Ramos (cell line): ENCODE results near the gene ELK3.

Source experiments
- in situ Hi-C: fragments of 300-500 bp; cut with MboI; formaldehyde crosslinking; loops from one replicate; pipeline ENCODE4 v1.14.3; 2022; ENCODE audit warnings: low sequenced_read_pairs; ENCODE audit not compliant: unreplicated experiment

ELK3 gene

DNA sequence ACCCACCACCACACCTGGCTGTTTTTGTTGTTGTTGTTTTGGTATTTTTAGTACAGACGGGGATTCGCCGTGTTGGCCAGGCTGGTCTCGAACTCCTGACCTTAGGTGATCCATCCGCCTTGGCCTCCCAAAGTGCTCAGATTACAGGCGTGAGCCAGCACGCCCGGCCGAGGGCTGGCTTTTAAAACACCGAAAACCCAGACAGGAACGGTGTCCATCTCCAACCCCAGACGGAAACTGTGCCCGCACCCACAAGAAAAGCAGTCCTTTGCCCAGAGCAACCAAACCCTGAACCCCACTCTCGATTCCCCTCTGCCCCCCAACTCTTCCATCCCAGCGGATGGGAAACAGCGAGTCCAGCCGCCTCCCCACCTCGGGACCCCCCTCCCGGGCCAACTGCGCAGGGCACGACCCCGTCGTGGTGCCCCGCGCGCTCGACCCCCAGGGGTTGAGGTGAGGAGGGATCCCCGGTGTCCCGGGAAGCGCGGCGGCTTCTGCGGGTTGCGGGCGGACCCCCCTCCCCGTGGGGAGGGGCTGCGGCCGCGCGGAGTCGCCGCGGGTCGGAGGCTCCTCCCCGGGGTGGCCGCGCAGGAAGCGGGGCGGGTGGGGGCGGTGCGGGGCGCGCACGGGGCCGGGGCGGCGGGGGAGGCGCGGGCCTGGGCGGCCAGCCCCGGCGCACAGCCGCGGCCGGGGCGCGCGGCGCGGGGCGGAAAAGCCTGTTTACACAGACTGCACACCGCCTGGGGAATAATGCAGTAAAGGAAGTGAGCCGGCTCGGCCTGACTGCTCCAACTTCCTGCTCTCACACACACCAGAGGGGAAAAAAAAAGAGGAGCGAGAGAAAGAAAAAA lies at the start of gene ELK3:
ELK3 (plus strand) TSS at position 651 of the 851 bp plus-strand sequence.
- in situ Hi-C loops: no loop called here

DNA sequence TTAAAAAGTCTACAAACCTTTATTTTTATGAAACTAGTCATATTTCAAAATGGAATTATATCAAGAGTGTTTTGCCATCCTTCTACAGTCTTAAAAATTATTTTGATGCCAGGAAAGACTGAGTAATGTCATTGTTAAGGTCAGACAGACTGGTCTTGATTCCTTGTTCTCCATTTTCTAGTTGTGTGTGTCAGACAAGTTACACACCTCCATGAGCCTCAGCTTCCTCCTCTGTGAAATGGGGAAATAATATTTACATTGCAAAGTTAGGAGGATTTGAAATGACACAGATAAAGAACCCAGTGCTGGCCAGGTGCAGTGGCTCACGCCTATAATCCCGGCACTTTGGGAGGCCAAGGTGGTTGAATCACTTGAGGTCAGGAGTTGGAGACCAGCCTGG lies 47.4 kb upstream of the ELK3 start:
- in situ Hi-C loops: no loop called here

DNA sequence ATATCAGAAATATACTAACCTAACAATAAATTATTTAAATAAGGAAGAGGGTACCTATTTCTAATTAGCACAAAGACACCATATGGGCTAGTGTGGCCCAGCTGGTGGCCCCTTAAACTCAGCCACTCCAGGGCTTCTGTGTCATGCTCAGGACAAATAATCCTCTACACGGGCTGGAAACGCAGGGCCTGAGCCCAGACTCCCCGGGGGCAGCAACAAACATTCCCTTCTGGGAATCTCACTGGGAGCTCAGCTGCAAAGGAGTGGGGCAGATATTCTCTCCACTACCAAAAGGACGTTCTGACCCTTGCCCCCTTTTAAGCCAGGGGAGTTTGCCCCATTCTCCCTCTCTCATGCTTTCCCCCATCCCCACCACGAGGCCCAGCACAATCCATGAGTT lies 43.7 kb upstream of the ELK3 start:
- in situ Hi-C loops: no loop called here

DNA sequence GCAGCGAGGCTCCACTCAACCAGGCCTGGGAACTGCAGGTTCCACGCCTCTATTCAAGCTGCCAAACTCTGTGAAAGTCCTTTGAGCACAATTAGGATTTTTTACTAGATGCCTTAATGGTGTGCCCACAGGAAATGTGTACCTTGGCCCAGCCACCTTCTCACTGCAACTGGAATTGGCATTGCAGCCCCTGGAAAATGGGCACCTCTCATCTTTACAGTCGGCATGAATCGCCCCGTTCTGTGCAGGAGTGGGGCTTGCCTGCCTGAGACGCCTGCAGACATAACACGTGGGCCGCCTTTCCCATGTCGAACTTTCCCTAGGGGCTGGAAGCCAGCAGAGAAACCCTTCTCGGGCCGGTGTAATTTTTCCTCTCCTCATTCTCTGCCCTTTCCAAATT lies 42.0 kb upstream of the ELK3 start:
- in situ Hi-C loops: no loop called here

DNA sequence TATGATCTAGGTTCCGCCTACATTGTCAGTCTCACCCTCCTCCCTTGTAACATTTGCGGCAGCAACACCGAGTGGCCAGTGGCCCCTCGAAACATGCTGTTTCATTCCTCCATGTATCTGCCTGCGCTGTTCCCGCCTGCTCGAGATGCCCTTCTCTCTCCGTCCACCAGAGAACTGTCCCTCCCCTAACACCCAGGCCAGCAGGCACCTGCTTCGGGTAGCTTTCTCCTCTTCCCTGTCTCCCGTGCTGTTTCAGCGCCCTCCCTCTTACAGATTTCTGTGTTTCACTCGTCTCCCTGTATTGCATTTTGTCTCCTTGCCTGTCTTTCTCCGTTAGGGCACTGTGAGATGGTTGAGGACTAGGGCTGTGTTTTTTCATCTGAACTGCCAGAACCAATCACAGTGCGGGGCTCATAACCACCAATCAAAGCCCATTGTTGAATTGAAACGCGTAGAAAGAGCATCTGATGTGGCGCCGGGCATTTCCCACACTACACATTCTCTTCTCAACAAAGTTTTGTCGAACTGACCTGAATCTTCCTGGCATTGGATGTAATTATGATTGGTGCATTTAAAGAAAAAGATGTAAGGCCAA lies 40.9 kb upstream of the ELK3 start:
- in situ Hi-C loops: no loop called here

DNA sequence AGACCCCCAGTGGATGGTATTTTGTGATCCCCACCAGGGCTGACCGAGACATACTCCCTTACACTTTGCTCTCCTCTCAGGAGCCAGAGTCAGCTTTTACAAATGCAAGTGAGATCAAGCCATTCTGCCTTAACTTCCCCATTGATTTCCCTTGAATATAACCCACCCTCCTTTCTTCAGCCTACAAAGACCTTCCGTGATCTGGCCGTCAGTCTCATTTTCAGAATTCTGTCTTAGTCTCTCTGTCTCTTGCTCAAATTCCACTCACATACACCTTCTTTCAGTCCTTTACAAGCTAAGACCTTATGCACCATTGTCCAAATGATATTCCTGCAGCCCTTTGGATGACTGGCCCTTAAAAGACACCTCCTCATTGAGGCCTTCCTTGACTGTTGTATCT lies 39.0 kb upstream of the ELK3 start:
- in situ Hi-C loops: no loop called here

DNA sequence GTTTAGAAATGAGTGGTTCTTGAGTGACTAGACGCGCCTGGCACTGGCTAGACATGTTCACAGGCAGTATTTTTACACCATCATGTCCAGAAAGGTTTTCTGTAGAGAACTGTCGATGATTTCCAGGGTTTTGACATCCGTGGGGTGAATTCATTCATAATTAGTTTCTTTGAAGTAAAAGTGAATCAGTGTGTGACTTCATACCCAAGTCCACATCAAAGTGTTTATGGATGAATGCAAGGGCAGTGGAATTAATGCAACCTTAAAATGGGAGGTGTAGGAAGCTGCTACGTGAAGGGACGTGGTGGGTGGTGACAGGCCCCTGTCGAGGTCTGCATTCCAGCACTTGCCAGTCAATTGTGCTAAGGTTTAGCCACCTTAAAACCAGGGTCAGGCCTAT lies 38.4 kb upstream of the ELK3 start:
- in situ Hi-C loops: no loop called here

DNA sequence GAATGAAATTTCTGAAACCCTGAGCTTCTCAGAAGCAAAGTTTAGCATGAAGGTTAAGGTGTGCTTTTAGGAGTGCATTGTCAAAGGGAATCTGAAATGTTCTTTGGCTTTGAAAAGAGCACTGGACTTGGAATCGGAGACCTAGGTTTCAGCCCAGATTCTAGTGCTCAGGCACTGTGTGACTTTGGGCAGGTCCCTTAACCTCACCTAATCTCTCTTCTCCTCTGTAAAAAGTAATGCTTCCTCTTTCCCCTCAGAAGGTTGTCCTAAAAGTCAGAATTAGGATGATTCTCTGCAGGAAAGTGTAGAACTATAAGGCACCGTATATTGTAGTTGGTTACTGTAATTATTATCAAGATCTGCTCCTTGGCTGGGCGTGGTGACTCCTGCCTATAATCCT lies 38.0 kb upstream of the ELK3 start:
- in situ Hi-C loops: no loop called here

DNA sequence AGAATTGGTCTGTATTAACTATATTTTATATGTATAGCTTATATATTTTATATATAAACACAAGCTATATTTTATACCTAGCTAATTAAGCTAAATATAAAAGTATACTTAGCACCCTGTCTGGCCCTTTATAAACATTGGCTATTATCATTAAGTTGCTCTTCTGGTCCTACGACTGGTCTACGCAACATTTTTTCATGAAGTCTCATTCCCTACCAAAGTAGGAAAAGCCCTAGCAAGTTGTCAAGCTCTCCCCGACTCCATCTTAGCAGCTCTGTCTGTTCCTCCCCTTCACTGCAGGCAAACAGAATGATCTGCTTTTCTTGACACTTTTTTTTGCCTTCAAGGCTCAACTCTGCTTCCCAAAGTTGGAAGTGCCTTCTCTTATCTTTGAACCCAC lies 36.7 kb upstream of the ELK3 start:
- in situ Hi-C loops: no loop called here

DNA sequence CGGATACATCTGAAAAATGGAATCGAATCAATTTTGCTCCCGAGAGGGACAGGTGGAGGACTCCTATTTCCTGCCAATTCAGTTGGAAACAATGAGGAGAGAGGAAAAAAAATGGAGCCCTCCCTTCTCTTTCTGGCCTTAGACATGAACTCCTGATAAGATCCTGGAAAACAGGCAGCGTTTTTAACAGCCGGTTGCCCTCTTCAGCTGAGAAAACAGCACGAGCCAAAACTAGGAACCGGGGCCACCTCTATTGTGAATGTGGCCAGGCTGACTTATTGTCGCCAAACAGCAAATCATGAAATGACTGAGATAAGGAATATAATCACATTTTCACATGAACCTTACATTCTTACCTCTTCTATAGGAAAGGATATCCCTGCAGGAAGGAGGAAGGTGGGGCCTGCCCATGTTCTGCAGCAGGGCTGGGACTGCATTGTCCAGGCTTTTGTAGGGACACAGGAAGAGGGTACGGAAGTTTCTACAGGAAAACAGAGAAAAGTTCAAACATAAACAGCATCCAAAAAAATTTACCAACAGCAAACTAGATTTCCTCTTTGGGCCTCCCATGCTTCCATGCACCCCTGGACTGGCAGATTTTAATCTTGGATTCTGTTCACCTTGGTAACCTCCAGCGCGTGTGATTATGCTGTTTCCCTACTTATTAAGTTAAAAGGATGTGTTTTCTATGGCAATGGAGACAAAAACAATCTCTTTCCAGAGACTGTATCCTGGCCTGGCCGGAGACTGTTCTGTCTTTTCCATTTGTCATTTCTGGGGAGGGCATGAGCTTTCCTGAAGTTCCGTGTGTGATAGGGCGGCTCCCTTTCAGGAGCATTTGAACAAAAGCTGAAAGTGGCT lies 29.0 kb upstream of the ELK3 start:
- in situ Hi-C loops: no loop called here

DNA sequence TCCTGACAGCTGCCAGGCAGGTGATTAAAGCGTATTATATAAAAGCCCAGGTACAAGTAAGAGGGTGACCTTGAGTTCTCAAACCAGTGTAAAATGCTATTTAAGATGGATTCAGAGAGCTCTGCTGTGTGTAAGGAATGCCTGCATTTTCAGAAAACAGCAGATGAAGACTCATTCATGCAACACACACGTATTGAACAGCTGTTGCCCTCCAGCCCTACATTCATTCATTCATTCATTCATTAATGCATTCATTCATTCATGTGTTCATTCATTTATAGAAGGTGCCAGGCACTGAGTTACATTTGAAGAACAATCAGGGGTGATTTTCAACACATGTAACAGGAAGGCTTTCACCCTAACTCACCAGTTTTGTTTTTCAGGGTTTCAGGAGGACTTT lies 27.4 kb upstream of the ELK3 start:
- in situ Hi-C loops: no loop called here

DNA sequence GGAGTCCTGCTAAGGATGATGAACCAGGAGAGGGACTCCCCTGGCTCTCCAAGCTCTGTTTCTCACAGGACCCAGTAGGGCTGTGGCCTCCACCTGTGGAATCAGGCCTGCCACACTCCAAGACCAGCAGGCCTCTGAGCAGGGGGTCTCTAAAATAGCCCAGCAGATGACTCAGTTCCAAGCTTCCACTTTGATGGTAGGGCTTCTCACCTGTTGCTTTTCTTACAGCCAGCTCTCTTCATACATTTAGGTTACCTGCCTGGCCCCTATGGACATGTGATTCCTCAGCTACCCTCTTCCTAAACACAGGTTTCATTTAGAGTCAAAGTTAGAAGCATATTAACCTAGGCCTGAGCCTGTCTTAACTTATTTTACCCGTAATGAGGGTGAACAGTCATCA lies 26.7 kb upstream of the ELK3 start:
- in situ Hi-C loops: no loop called here

DNA sequence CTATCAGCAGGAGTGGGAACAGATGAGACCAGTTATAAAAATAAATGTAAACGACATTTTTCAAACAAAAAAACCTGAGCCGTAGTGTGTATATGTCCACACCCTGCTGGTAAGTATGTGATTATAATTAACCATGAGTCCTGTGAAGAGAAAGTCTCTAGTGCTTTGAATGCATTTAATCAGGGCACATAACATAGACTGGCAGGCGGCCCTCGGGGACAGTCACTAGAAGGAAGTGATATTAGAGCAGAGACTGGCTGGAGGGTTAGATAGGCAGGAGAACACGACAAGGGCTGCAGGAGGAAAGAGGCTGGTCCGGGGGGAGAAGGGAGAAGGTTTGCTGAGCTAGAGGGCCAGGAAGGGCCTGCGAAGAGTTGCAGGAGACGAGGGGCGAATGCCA lies 23.8 kb upstream of the ELK3 start:
- in situ Hi-C loops: no loop called here

DNA sequence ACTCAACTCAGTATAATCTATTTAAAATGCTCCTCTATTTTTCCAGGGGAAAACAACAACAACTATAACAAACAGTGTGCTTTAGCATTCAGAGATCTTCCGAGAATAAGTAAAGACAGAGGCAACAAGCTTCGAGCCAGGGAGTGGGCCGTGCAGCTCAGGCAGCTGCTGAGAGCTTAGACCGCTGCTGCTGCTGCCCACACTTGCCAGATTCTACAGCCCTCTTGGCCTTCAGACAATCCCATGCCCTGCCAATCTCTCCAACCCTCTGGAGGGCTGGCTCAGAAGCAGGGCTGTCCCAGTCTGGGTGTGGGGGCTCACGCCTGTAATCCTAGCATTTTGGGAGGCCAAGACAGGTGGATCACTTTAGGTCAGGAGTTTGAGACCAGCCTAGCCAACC lies 23.4 kb upstream of the ELK3 start:
- in situ Hi-C loops: no loop called here

DNA sequence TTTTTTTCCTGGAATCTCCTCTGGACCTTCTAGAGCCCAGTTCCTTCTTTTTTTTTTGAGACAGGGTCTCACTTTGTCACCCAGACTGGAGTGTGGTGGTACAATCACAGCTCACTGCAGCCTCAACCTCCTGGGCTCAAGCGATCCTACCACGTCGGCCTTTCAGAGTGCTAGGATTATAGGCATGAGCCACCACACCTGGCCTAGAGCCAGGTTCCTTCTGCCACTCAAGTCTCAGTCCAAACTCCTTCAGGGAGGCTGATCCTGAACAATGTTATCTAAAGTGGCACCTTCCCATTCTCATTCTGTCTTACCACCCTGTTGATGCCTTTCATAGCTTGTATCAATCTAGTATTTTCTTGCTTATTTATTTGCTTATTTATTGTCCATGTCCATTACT lies 22.3 kb upstream of the ELK3 start:
- in situ Hi-C loops: no loop called here

DNA sequence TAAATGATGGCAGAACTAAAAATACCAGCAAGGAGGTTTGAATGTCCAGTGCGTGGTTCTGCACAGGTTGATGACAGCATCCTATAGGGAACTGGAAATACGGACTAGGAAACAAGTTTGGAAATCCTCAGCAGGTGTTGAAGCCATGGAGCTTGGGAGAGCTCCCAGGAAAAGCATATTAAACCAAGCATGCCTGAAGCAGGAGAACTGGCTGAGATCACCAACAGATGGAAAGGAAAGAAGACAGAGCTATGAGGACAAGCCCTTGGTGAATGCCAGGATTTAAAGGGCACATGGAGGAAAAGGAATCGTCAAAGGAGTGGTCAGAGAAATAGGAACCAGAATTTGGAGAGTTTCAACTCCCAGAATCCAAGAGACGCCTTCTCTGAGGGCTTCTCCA lies 21.2 kb upstream of the ELK3 start:
- in situ Hi-C loops: no loop called here

DNA sequence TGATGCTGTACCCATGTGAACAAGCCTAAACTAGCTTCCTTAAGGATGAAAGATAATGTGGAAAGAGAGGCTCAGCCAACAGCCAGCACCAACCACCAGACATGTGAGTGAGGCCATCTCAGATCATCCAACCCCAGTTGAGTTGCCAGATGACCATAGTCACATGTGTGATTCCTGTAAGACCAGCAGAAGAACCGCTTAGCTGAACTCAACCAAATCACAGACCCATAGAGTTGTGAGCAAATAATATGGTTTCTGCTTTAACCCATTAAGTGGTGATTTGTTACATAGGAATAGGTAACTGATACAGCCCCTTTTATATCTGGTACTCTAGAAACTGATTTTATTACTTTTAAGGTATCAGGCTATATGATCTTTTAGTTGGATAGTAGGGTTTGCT lies 17.6 kb upstream of the ELK3 start:
- in situ Hi-C loops: no loop called here

DNA sequence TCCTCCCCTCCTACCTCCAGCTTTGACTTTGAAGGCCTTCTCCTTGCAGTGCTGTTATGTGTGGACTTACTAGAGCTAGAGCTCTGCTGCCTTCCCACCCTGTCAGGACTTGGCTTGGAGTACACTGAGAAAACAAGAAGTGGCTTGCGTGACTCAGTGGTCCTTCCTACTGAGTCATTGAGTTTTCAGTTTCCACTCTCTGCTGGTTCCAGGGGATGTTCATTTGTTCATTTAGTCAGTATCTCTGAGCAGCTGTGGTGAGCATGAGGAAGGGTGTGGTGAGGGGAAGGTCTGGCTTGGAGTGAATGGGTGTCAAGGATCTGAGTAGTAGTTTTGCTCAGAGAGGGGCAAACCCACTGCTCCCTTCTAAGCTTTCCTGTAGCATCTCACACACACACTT lies 17.2 kb upstream of the ELK3 start:
- in situ Hi-C loops: no loop called here

DNA sequence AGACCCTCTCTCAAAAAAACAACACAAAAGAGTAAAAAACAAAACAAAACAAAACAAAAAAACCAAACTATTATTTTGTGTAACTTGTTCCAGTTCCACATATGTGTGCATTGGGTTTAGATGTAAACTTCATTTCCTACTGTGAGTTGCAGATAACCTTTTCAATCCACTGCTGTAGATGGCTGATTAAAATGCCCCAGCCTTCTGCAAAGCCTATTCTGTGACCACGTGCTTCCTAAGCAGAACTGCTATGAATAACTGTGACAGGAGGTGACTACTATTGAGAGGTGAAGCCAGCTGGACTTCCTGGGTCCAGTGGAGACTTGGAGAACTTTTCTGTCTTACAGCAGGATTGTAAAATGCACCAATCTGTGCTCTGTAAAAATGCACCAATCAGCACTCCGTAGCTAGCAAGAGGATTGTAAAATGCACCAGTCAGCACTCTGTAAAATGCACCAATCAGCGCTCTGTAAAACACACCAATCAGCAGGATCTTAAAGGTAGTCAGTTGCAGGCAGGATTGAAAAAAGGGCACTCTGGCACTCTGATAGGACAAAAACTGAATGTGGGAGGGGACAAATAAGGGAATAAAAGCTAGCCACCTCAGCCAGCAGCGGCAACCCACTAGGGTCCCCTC lies 10.3 kb upstream of the ELK3 start:
- in situ Hi-C loops: no loop called here

DNA sequence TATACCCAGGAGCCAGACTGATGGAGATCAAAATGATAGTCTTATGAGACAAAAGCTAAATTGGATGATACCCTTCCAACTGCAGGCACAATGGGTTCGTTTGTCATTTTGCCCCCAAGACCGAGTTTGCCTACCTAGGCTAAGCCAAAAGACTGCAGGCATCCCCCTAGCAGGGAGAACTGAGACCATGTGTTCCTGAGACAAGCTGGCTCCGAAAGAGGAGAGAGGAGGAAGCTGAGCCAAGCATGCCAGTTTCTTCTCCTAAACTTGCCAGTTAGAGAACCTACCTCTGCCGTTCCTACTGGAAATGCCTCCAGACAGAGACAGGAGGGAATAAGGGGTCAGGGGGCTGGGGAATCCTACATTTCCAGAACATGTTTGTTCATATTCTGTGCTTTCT lies 8.3 kb upstream of the ELK3 start:
- in situ Hi-C loops: no loop called here
